HEK293 (cell line): ENCODE measurements around the gene SHCBP1L.

Experiments
- CTCF ChIA-PET: fragments of 350-600 bp; formaldehyde crosslinking; extraction: SDS; loops from one replicate; lab custom pipeline; 2021; ENCODE audit warnings: antibody characterized with exemption; lab: Yijun Ruan, JAX
- POLR2A ChIA-PET: fragments of 300-600 bp; formaldehyde crosslinking; extraction: SDS; loops from one replicate; lab custom pipeline; 2020; ENCODE audit warnings: antibody characterized with exemption, inconsistent platforms; lab: Yijun Ruan, JAX
- H3K27ac ChIP-seq: fragments of 200-500 bp; sonication (Bioruptor generic); 2 replicates; pipeline ENCODE4 v1.5.1; 2014; ENCODE audit warnings: low read depth, low read length, control low read depth, inconsistent platforms; ENCODE audit errors: extremely low read depth
- H3K36me3 ChIP-seq, 2 experiments: fragments of 200-500 bp in 1 of 2; sonication (Bioruptor generic) in 1 of 2; 1 replicate in 1 of 2; 2 replicates in 1 of 2; pipeline ENCODE4 v1.5.1; 2014 to 2017; ENCODE audit warnings: inconsistent platforms in 2 of 2, low read length in 2 of 2; ENCODE audit not compliant: control insufficient read depth in 2 of 2, insufficient read depth in 1 of 2
- H3K4me1 ChIP-seq: fragments of 200-500 bp; sonication (Bioruptor generic); 2 replicates; pipeline ENCODE4 v1.5.1; 2014; ENCODE audit warnings: mild to moderate bottlenecking, low read length, inconsistent platforms; ENCODE audit not compliant: control insufficient read depth, insufficient read depth
- H3K4me3 ChIP-seq: 2 replicates; pipeline ENCODE4 v1.5.1; 2011; ENCODE audit warnings: low read depth, mild to moderate bottlenecking, control low read depth, low read length, moderate library complexity
- H3K9me3 ChIP-seq: fragments of 200-500 bp; sonication (Bioruptor generic); 2 replicates; pipeline ENCODE4 v1.5.1; 2014; ENCODE audit warnings: low read depth, low read length, inconsistent platforms; ENCODE audit not compliant: control insufficient read depth, insufficient read depth
- GLIS1 ChIP-seq: fragments of 450-650 bp; formaldehyde crosslinking; IDR thresholded peaks from 2 replicates; pipeline ENCODE4 v1.5.1; 2016; ENCODE audit warnings: missing biosample characterization, missing genetic modification characterization
- MEIS1 ChIP-seq: sonication (generic); formaldehyde crosslinking; IDR thresholded peaks from 2 replicates; pipeline ENCODE4 v1.8.1; 2022; ENCODE audit warnings: missing genetic modification reagents, mild to moderate bottlenecking, borderline replicate concordance
- MZF1 ChIP-seq: fragments of 450-650 bp; formaldehyde crosslinking; IDR thresholded peaks from 2 replicates; pipeline ENCODE4 v1.5.1; 2017; ENCODE audit warnings: missing biosample characterization, missing genetic modification characterization, borderline replicate concordance
- PRDM1 ChIP-seq: fragments of 450-650 bp; formaldehyde crosslinking; IDR thresholded peaks from 2 replicates; pipeline ENCODE4; 2016; ENCODE audit warnings: missing biosample characterization, missing genetic modification characterization
- SCRT1 ChIP-seq: fragments of 450-650 bp; formaldehyde crosslinking; IDR thresholded peaks from 2 replicates; pipeline ENCODE4 v1.5.1; 2016; ENCODE audit warnings: missing biosample characterization, missing genetic modification characterization, borderline replicate concordance
- ZBTB1 ChIP-seq: fragments of 450-650 bp; formaldehyde crosslinking; IDR thresholded peaks from 2 replicates; pipeline ENCODE4 v1.5.1; 2016; ENCODE audit warnings: missing biosample characterization, missing genetic modification characterization
- ZFHX2 ChIP-seq: fragments of 450-650 bp; formaldehyde crosslinking; conservative IDR thresholded peaks from 2 replicates; pipeline ENCODE4 v1.5.1; 2016; ENCODE audit warnings: missing biosample characterization, missing genetic modification characterization
- ZFP41 ChIP-seq: fragments of 450-650 bp; formaldehyde crosslinking; IDR thresholded peaks from 2 replicates; pipeline ENCODE4 v1.5.1; 2016; ENCODE audit warnings: missing biosample characterization, missing genetic modification characterization, borderline replicate concordance
- ZNF155 ChIP-seq: fragments of 450-650 bp; formaldehyde crosslinking; IDR thresholded peaks from 2 replicates; pipeline ENCODE4 v1.5.1; 2016; ENCODE audit warnings: missing biosample characterization, missing genetic modification characterization
- ZNF157 ChIP-seq: fragments of 450-650 bp; formaldehyde crosslinking; IDR thresholded peaks from 2 replicates; pipeline ENCODE4 v1.5.1; 2016; ENCODE audit warnings: missing biosample characterization, missing genetic modification characterization
- ZNF366 ChIP-seq: fragments of 450-650 bp; formaldehyde crosslinking; conservative IDR thresholded peaks from 2 replicates; pipeline ENCODE4 v1.5.1; 2016; ENCODE audit warnings: missing biosample characterization, missing genetic modification characterization
- ZNF394 ChIP-seq: fragments of 450-650 bp; formaldehyde crosslinking; IDR thresholded peaks from 2 replicates; pipeline ENCODE4 v1.5.1; 2016; ENCODE audit warnings: missing biosample characterization, missing genetic modification characterization, mild to moderate bottlenecking, moderate library complexity, borderline replicate concordance
- ZNF560 ChIP-seq: fragments of 450-650 bp; formaldehyde crosslinking; IDR thresholded peaks from 2 replicates; pipeline ENCODE4 v1.5.1; 2017; ENCODE audit warnings: missing biosample characterization, missing genetic modification characterization, borderline replicate concordance
- ZNF610 ChIP-seq: fragments of 450-650 bp; formaldehyde crosslinking; IDR thresholded peaks from 2 replicates; pipeline ENCODE4 v1.5.1; 2016; ENCODE audit warnings: missing biosample characterization, missing genetic modification characterization, borderline replicate concordance
- ZNF664 ChIP-seq: fragments of 450-650 bp; formaldehyde crosslinking; IDR thresholded peaks from 2 replicates; pipeline ENCODE4 v1.5.1; 2016; ENCODE audit warnings: missing biosample characterization, missing genetic modification characterization
- ZNF677 ChIP-seq: fragments of 450-650 bp; IDR thresholded peaks from 2 replicates; pipeline ENCODE4 v1.5.0; 2018; ENCODE audit warnings: missing biosample characterization, mild to moderate bottlenecking, missing genetic modification characterization, moderate library complexity
- ZNF76 ChIP-seq: fragments of 450-650 bp; formaldehyde crosslinking; IDR thresholded peaks from 2 replicates; pipeline ENCODE4; 2016; ENCODE audit warnings: low read depth, missing biosample characterization, missing genetic modification characterization, borderline replicate concordance
- ZNF768 ChIP-seq: fragments of 450-650 bp; formaldehyde crosslinking; IDR thresholded peaks from 2 replicates; pipeline ENCODE4 v1.5.1; 2018; ENCODE audit warnings: missing biosample characterization, mild to moderate bottlenecking, missing genetic modification characterization
- TF ChIP-seq, protein P1 (sequence below): fragments of 450-650 bp; formaldehyde crosslinking; IDR thresholded peaks from 2 replicates; pipeline ENCODE4 v1.5.1; 2016; ENCODE audit warnings: missing biosample characterization, missing genetic modification characterization
- TF ChIP-seq, protein P2 (sequence below): fragments of 450-650 bp; formaldehyde crosslinking; IDR thresholded peaks from 2 replicates; pipeline ENCODE4; 2016; ENCODE audit warnings: missing biosample characterization, missing genetic modification characterization
- TF ChIP-seq, protein P3 (sequence below): fragments of 450-650 bp; formaldehyde crosslinking; IDR thresholded peaks from 2 replicates; pipeline ENCODE4 v1.5.1; 2016; ENCODE audit warnings: missing biosample characterization, missing genetic modification characterization
- TF ChIP-seq, protein P4 (sequence below): fragments of 450-650 bp; formaldehyde crosslinking; IDR thresholded peaks from 2 replicates; pipeline ENCODE4 v1.5.1; 2016; ENCODE audit warnings: missing biosample characterization, missing genetic modification characterization
- TF ChIP-seq, protein P5 (sequence below): fragments of 450-650 bp; formaldehyde crosslinking; IDR thresholded peaks from 2 replicates; pipeline ENCODE4 v1.5.1; 2017; ENCODE audit warnings: missing biosample characterization, missing genetic modification characterization
- TF ChIP-seq, protein P6 (sequence below): fragments of 450-650 bp; formaldehyde crosslinking; conservative IDR thresholded peaks from 2 replicates; pipeline ENCODE4 v1.5.1; 2016; ENCODE audit warnings: low read depth, missing biosample characterization, missing genetic modification characterization

Gene SHCBP1L

DNA sequence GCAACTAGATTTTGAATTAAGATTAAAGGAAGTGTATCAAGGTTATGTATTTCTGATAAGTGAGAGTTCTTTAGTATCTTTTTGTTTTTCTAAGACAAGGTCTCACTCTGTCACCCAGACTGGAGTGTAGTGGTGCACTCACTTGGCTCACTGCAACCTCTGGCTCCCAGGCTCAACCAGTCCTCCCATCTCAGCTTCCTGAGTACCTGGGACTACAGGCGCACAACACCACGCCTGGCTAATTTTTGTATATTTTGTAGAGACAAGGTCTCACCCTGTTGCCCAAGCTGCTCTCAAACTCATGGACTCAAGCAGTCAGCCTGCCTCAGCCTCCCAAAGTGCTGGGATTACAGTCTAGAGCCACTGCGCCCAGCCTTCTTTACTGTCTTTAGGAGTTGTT is 80.1 kb downstream of the SHCBP1L start (continued):
- TF ChIP-seq ZNF677 (tag by site-specific recombination) (no peak), ZNF76 (no peak), ZFHX2 (tag by site-specific recombination) (no peak), ZNF366 (tag by site-specific recombination) (no peak)
- TF ChIP-seq, protein P1, sequence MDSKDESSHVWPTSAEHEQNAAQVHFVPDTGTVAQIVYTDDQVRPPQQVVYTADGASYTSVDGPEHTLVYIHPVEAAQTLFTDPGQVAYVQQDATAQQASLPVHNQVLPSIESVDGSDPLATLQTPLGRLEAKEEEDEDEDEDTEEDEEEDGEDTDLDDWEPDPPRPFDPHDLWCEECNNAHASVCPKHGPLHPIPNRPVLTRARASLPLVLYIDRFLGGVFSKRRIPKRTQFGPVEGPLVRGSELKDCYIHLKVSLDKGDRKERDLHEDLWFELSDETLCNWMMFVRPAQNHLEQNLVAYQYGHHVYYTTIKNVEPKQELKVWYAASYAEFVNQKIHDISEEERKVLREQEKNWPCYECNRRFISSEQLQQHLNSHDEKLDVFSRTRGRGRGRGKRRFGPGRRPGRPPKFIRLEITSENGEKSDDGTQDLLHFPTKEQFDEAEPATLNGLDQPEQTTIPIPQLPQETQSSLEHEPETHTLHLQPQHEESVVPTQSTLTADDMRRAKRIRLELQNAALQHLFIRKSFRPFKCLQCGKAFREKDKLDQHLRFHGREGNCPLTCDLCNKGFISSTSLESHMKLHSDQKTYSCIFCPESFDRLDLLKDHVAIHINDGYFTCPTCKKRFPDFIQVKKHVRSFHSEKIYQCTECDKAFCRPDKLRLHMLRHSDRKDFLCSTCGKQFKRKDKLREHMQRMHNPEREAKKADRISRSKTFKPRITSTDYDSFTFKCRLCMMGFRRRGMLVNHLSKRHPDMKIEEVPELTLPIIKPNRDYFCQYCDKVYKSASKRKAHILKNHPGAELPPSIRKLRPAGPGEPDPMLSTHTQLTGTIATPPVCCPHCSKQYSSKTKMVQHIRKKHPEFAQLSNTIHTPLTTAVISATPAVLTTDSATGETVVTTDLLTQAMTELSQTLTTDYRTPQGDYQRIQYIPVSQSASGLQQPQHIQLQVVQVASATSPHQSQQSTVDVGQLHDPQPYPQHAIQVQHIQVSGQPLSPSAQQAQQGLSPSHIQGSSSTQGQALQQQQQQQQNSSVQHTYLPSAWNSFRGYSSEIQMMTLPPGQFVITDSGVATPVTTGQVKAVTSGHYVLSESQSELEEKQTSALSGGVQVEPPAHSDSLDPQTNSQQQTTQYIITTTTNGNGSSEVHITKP, result no peak

DNA sequence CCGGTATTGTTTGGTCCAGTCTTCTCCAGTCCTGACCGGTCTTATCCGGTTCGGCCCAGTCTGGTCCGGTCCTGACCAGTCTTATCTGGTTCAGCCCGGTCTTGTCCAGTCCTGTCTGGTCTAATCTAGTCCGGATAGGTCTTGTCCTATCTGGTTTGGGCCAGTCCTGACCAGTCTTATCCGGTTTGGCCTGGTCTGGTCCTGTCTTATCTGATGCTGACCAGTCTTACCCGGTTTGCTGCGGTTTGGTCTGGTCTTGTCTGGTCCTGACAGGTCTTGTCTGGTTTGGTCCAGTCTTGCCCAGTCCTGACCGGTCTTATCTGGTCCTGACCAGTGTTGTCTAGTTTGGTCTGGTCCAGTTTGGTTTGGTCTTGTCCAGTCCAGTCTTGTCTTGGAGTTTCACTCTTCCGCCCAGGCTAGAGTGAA is 83.7 kb downstream of the SHCBP1L start:
- no peak overlapping the region for H3K27ac ChIP-seq
- H3K36me3 ChIP-seq, result peaks cover 68 to 99% of the 10 kb centered on the region in 2 experiments

DNA sequence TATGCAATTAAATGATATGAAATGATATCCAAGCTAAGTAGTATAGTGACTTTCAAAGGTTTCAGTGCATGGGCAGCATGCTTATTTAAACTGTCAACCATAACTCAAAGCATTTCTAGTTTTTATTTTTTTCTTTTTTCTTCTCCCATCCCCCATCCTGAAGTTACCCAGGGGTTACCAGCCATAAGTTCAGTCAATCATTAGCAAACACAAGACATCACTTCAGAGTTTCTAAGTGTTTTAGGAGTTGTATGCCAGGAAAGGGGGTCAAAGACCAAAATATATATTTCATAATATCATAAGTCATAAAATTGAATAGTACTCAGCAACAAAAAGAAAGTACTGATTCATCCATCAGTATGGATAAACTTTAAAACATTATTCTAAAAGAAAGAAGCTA is 85.1 kb downstream of the SHCBP1L start:
- H3K9me3 ChIP-seq, result no peaks in the 10 kb centered on the region
- H3K4me1 ChIP-seq, result no peaks in the 10 kb centered on the region
- POLR2A ChIA-PET, result no interaction called here
- CTCF ChIA-PET, result interaction anchor here (0.5 to 0.7 kb wide), 2 partner anchors 141 to 304 kb away, joined by 3 to 4 read pairs; no protein-coding TSS in a partner anchor
- no peak overlapping the region for H3K4me3 ChIP-seq
- peaks cover 68 to 99% of the 10 kb centered on the region in 2 experiments for H3K36me3 ChIP-seq
- H3K27ac ChIP-seq, result no peak overlapping the region
- TF ChIP-seq, protein P2, sequence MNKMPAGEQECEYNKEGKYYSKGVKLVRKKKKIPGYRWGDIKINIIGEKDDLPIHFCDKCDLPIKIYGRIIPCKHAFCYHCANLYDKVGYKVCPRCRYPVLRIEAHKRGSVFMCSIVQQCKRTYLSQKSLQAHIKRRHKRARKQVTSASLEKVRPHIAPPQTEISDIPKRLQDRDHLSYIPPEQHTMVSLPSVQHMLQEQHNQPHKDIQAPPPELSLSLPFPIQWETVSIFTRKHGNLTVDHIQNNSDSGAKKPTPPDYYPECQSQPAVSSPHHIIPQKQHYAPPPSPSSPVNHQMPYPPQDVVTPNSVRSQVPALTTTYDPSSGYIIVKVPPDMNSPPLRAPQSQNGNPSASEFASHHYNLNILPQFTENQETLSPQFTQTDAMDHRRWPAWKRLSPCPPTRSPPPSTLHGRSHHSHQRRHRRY (tag by site-specific recombination), result no peak
- TF ChIP-seq ZNF768 (tag by site-specific recombination), result no peak
- no peak for TF ChIP-seq SCRT1 (tag by site-specific recombination)
- TF ChIP-seq, protein P3, sequence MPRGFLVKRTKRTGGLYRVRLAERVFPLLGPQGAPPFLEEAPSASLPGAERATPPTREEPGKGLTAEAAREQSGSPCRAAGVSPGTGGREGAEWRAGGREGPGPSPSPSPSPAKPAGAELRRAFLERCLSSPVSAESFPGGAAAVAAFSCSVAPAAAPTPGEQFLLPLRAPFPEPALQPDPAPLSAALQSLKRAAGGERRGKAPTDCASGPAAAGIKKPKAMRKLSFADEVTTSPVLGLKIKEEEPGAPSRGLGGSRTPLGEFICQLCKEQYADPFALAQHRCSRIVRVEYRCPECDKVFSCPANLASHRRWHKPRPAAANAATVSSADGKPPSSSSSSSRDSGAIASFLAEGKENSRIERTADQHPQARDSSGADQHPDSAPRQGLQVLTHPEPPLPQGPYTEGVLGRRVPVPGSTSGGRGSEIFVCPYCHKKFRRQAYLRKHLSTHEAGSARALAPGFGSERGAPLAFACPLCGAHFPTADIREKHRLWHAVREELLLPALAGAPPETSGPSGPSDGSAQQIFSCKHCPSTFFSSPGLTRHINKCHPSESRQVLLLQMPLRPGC (tag by site-specific recombination), result no peak
- TF ChIP-seq, protein P4, sequence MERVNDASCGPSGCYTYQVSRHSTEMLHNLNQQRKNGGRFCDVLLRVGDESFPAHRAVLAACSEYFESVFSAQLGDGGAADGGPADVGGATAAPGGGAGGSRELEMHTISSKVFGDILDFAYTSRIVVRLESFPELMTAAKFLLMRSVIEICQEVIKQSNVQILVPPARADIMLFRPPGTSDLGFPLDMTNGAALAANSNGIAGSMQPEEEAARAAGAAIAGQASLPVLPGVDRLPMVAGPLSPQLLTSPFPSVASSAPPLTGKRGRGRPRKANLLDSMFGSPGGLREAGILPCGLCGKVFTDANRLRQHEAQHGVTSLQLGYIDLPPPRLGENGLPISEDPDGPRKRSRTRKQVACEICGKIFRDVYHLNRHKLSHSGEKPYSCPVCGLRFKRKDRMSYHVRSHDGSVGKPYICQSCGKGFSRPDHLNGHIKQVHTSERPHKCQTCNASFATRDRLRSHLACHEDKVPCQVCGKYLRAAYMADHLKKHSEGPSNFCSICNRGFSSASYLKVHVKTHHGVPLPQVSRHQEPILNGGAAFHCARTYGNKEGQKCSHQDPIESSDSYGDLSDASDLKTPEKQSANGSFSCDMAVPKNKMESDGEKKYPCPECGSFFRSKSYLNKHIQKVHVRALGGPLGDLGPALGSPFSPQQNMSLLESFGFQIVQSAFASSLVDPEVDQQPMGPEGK (tag by site-specific recombination), result no peak

More for the DNA sequence above, 83.7 kb downstream of the SHCBP1L start:
- Histone ChIP-seq H3K4me3 (no peak overlapping the region), H3K9me3 (no peaks in the 10 kb centered on the region), H3K4me1 (no peaks in the 10 kb centered on the region)
- ChIA-PET CTCF (no interaction called here), POLR2A (no interaction called here)
- no peak for TF ChIP-seq ZNF560 (tag by site-specific recombination)
- no peak for TF ChIP-seq ZFP41 (tag by site-specific recombination)
- no peak for TF ChIP-seq PRDM1 (tag by site-specific recombination)
- TF ChIP-seq GLIS1 (tag by site-specific recombination), result no peak
- TF ChIP-seq MEIS1, result no peak
- TF ChIP-seq ZNF157 (tag by site-specific recombination), result no peak
- TF ChIP-seq, protein P5, sequence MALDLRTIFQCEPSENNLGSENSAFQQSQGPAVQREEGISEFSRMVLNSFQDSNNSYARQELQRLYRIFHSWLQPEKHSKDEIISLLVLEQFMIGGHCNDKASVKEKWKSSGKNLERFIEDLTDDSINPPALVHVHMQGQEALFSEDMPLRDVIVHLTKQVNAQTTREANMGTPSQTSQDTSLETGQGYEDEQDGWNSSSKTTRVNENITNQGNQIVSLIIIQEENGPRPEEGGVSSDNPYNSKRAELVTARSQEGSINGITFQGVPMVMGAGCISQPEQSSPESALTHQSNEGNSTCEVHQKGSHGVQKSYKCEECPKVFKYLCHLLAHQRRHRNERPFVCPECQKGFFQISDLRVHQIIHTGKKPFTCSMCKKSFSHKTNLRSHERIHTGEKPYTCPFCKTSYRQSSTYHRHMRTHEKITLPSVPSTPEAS (tag by site-specific recombination), result no peak
- no peak for TF ChIP-seq ZNF394
- no peak for TF ChIP-seq ZNF610 (tag by site-specific recombination)
- TF ChIP-seq ZNF677 (tag by site-specific recombination), result no peak
- no peak for TF ChIP-seq ZBTB1 (tag by site-specific recombination)
- TF ChIP-seq, protein P6, sequence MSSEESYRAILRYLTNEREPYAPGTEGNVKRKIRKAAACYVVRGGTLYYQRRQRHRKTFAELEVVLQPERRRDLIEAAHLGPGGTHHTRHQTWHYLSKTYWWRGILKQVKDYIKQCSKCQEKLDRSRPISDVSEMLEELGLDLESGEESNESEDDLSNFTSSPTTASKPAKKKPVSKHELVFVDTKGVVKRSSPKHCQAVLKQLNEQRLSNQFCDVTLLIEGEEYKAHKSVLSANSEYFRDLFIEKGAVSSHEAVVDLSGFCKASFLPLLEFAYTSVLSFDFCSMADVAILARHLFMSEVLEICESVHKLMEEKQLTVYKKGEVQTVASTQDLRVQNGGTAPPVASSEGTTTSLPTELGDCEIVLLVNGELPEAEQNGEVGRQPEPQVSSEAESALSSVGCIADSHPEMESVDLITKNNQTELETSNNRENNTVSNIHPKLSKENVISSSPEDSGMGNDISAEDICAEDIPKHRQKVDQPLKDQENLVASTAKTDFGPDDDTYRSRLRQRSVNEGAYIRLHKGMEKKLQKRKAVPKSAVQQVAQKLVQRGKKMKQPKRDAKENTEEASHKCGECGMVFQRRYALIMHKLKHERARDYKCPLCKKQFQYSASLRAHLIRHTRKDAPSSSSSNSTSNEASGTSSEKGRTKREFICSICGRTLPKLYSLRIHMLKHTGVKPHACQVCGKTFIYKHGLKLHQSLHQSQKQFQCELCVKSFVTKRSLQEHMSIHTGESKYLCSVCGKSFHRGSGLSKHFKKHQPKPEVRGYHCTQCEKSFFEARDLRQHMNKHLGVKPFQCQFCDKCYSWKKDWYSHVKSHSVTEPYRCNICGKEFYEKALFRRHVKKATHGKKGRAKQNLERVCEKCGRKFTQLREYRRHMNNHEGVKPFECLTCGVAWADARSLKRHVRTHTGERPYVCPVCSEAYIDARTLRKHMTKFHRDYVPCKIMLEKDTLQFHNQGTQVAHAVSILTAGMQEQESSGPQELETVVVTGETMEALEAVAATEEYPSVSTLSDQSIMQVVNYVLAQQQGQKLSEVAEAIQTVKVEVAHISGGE (tag by site-specific recombination), result no peak
- no peak for TF ChIP-seq MZF1
- TF ChIP-seq ZNF155 (tag by site-specific recombination), result no peak
- no peak for TF ChIP-seq ZNF664
